HCT116 (cell line): Measurements from ENCODE around the gene KIF5A. TPM values are rescaled to one million over a fixed set of nuclear protein-coding genes. Genes with fewer than 3 reads are reported as not detected.

ENCODE experiments used
- ATAC-seq: fragments of 200-7000 bp; cut with Tn5 transposase; 2 replicates; pipeline ENCODE4 v1.9.1; 2020; ENCODE audit warnings: mild to moderate bottlenecking, moderate library complexity
- BruUV-seq: library from RNA; stranded (reverse); fragments of 400-500 nt; replicated peaks from 2 replicates; lab custom pipeline; 2021; lab: Mats Ljungman, UMichigan
- CTCF ChIA-PET: fragments of 300-600 bp; sonication (Branson Sonifier 250); formaldehyde crosslinking; loops from one replicate; lab custom pipeline; 2021; ENCODE audit warnings: antibody characterized with exemption; lab: Charles Lee
- POLR2A ChIA-PET: fragments of 300-600, 350-600 bp; sonication (Branson Sonifier 250); formaldehyde crosslinking; loops from one replicate; lab custom pipeline; 2021; ENCODE audit warnings: antibody characterized with exemption; lab: Charles Lee
- RAD21 ChIA-PET, 2 experiments: fragments of 300-600 bp; sonication (Branson Sonifier 250); formaldehyde crosslinking; loops; one replicate each; lab custom pipeline; 2023; ENCODE audit warnings: low total read pairs in 2 of 2; ENCODE audit not compliant: uncharacterized antibody in 2 of 2, unreplicated experiment in 2 of 2, low non-redundant PET in 1 of 2; lab: Charles Lee
- DNase-seq: peaks from one replicate; pipeline ENCODE4 v3.0.0-alpha.2; 2010; ENCODE audit warnings: low read depth, low spot score
- H2AFZ ChIP-seq: fragments of 200-600 bp; shearing (Covaris generic), sonication (generic); 2 replicates; pipeline ENCODE4 v1.6.1; 2017; ENCODE audit warnings: low read depth, mixed run types, mixed read lengths, antibody characterized with exemption, low read length; ENCODE audit not compliant: poor library complexity, severe bottlenecking
- H3K27ac ChIP-seq: 2 replicates; pipeline ENCODE4 v1.5.1; 2012; ENCODE audit warnings: low read depth, low read length
- H3K27me3 ChIP-seq: fragments of 200-600 bp; sonication (generic); 2 replicates; pipeline ENCODE4 v1.6.1; 2016; ENCODE audit warnings: mixed run types, low read length, mixed read lengths; ENCODE audit not compliant: insufficient read depth
- H3K36me3 ChIP-seq, 2 experiments: fragments of 200-500 bp in 1 of 2; fragments of 200-600 bp in 1 of 2; sonication (Bioruptor generic) in 1 of 2; sonication (generic) in 1 of 2; 2 replicates each; pipeline versions ENCODE4 v1.5.1 to v1.6.1; 2014 to 2016; ENCODE audit warnings: low read length in 2 of 2, inconsistent platforms in 1 of 2, mixed read lengths in 1 of 2, mixed run types in 1 of 2; ENCODE audit not compliant: insufficient read depth in 2 of 2, control insufficient read depth in 1 of 2
- H3K4me1 ChIP-seq, 2 experiments: fragments of 200-600 bp in 1 of 2; sonication (generic) in 1 of 2; 2 replicates each; pipeline versions ENCODE4 v1.5.1 to v1.6.1; 2012 to 2017; ENCODE audit warnings: low read length in 2 of 2, inconsistent platforms in 1 of 2, mild to moderate bottlenecking in 1 of 2, mixed read lengths in 1 of 2, mixed run types in 1 of 2, moderate library complexity in 1 of 2; ENCODE audit not compliant: insufficient read depth in 2 of 2, control insufficient read depth in 1 of 2
- H3K4me2 ChIP-seq: fragments of 200-600 bp; sonication (generic); 2 replicates; pipeline ENCODE4 v1.6.1; 2017; ENCODE audit warnings: mixed run types, low read length, mixed read lengths
- H3K4me3 ChIP-seq, 2 experiments: fragments of 200-600 bp in 1 of 2; sonication (generic) in 1 of 2; replicated peaks in 1 of 2; 2 replicates each; pipeline ENCODE4 v1.5.1; 2011 to 2016; ENCODE audit warnings: low read length in 2 of 2, control low read depth in 1 of 2, low read depth in 1 of 2, mild to moderate bottlenecking in 1 of 2, mixed read lengths in 1 of 2, mixed run types in 1 of 2
- H3K79me2 ChIP-seq: fragments of 200-600 bp; sonication (generic); 2 replicates; pipeline ENCODE4 v1.6.1; 2017; ENCODE audit warnings: mild to moderate bottlenecking, mixed run types, low read length, moderate library complexity, mixed read lengths; ENCODE audit not compliant: insufficient read depth
- H3K9ac ChIP-seq: fragments of 200-600 bp; sonication (generic); 2 replicates; pipeline ENCODE4 v1.6.1; 2016; ENCODE audit warnings: low read length, mixed read lengths
- H3K9me2 ChIP-seq: fragments of 200-600 bp; sonication (generic), shearing (Covaris generic); 2 replicates; pipeline ENCODE4 v1.6.1; 2017; ENCODE audit warnings: mixed run types, mild to moderate bottlenecking, moderate library complexity; ENCODE audit not compliant: insufficient read depth
- H3K9me3 ChIP-seq, 2 experiments: fragments of 200-500 bp in 1 of 2; fragments of 200-600 bp in 1 of 2; sonication (Bioruptor generic) in 1 of 2; sonication (generic) in 1 of 2; 2 replicates each; pipeline ENCODE4 v1.6.1; 2014 to 2017; ENCODE audit warnings: low read length in 2 of 2, mixed read lengths in 2 of 2, inconsistent platforms in 1 of 2, low read depth in 1 of 2, mild to moderate bottlenecking in 1 of 2, mixed run types in 1 of 2, moderate library complexity in 1 of 2; ENCODE audit not compliant: control insufficient read depth in 1 of 2, insufficient read depth in 1 of 2
- H4K20me1 ChIP-seq: fragments of 200-600 bp; sonication (generic), shearing (Covaris generic); 2 replicates; pipeline ENCODE4 v1.6.1; 2017; ENCODE audit warnings: mixed run types, mild to moderate bottlenecking, moderate library complexity; ENCODE audit not compliant: insufficient read depth
- EZH2phosphoT487 ChIP-seq: fragments of 200-600 bp; IDR thresholded peaks from 2 replicates; pipeline ENCODE4 v1.6.1; 2018; ENCODE audit warnings: antibody characterized with exemption, borderline replicate concordance
- MAX ChIP-seq: IDR thresholded peaks from 2 replicates; pipeline ENCODE4 v1.6.1; 2012
- YY1 ChIP-seq: IDR thresholded peaks from 2 replicates; pipeline ENCODE4 v1.6.1; 2011; ENCODE audit warnings: low read length, low read depth, moderate library complexity, mild to moderate bottlenecking; ENCODE audit not compliant: insufficient replicate concordance; ENCODE audit errors: extremely low read depth
- ZBTB33 ChIP-seq: IDR thresholded peaks from 2 replicates; pipeline ENCODE4 v1.6.1; 2011; ENCODE audit warnings: mild to moderate bottlenecking, low read length, moderate library complexity; ENCODE audit not compliant: insufficient replicate concordance; ENCODE audit errors: extremely low read depth
- ZFX ChIP-seq: fragments of 450-650 bp; IDR thresholded peaks from 2 replicates; pipeline ENCODE4 v1.6.1; 2017
- ZNF274 ChIP-seq: fragments of 200-500 bp; sonication (Bioruptor generic); IDR thresholded peaks from 2 replicates; pipeline ENCODE4 v1.6.1; 2014; ENCODE audit warnings: mild to moderate bottlenecking, low read depth, low read length, inconsistent platforms
- intact Hi-C: fragments of 100-400 bp; cut with micrococcal nuclease; formaldehyde crosslinking; loops from 2 replicates; pipeline ENCODE4 v1.10.0; 2022
- total RNA-seq: library from RNA; stranded (reverse); gene quantifications from one replicate; pipeline ENCODE4 v1.2.1, GENCODE V29; 2021; ENCODE audit not compliant: unreplicated experiment

The KIF5A gene
- total RNA-seq, 1 experiment from 2014 or later, result 5.2 TPM

GRCh38 chr12:57579677-57580465 is 30.0 kb downstream of the KIF5A start:
- H2AFZ ChIP-seq, result no peak overlapping the region
- no peaks in the 10 kb centered on the region for H3K9me3 ChIP-seq
- H3K27ac ChIP-seq, result no peak overlapping the region
- H3K9ac ChIP-seq, result no peak overlapping the region
- BruUV-seq, result no TSS peak
- H3K4me3 ChIP-seq, result no peak overlapping the region
- H3K79me2 ChIP-seq, result no peaks in the 10 kb centered on the region
- RAD21 ChIA-PET, result interaction anchor here in 1 of 2 experiments (0.6 kb wide), 1 partner anchor 165 kb away, joined by 3 read pairs; the partner anchor contains the start of gene TSPAN31
- no peak overlapping the region for H3K4me2 ChIP-seq
- H4K20me1 ChIP-seq, result no peaks in the 10 kb centered on the region
- H3K4me1 ChIP-seq, result no peaks in the 10 kb centered on the region
- no peak for TF ChIP-seq MAX
- TF ChIP-seq ZFX, result no peak
- TF ChIP-seq EZH2phosphoT487, result no peak
- TF ChIP-seq ZBTB33, result no peak
- no peak for TF ChIP-seq YY1
- TF ChIP-seq ZNF274, result no peak
- TF ChIP-seq, all 23 proteins: peak for 0
- intact Hi-C loops, result loop anchor here (5.0 kb wide), 1 partner anchor 112 kb away; the partner anchor contains the start of gene OS9
- no peak for DNase-seq
- Histone ChIP-seq H3K36me3 (peaks cover 0 to 8% of the 10 kb centered on the region in 2 experiments; a peak in 3 of 4 replicates), H3K27me3 (no peaks in the 10 kb centered on the region), H3K9me2 (no peaks in the 10 kb centered on the region)
- no peak for ATAC-seq
- ChIA-PET POLR2A (no interaction called here), CTCF (no interaction called here)
